ENCODE results near the gene F7.

Gene F7

DNA sequence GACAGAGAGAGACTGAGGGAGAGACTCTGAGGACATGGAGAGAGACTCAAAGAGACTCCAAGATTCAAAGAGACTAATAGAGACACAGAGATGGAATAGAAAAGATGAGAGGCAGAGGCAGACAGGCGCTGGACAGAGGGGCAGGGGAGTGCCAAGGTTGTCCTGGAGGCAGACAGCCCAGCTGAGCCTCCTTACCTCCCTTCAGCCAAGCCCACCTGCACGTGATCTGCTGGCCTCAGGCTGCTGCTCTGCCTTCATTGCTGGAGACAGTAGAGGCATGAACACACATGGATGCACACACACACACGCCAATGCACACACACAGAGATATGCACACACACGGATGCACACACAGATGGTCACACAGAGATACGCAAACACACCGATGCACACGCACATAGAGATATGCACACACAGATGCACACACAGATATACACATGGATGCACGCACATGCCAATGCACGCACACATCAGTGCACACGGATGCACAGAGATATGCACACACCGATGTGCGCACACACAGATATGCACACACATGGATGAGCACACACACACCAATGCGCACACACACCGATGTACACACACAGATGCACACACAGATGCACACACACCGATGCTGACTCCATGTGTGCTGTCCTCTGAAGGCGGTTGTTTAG is 13.7 kb downstream of the F7 start:
- Histone ChIP-seq H3K4me2 (ENCODE audit: low read depth, low read length, poor library complexity, severe bottlenecking) (no peak overlapping the region), H2AFZ (ENCODE audit: low read depth, low read length, severe bottlenecking) (no peak overlapping the region), H3K27ac (ENCODE audit: low read depth, low read length) (no peak overlapping the region), H3K9ac (ENCODE audit: low read length) (no peak overlapping the region), H3K79me2 (ENCODE audit: insufficient read depth, low read length) (no peaks in the 10 kb centered on the region), H4K20me1 (ENCODE audit: low read depth, low read length) (no peaks in the 10 kb centered on the region), H3K36me3 (ENCODE audit: low read length) (no peaks in the 10 kb centered on the region), H3K9me3 (ENCODE audit: insufficient read depth, low read length) (no peaks in the 10 kb centered on the region), H3K27me3 (ENCODE audit: low read length) (no peaks in the 10 kb centered on the region), H3K9me2 (replicated peaks; ENCODE audit: insufficient read depth, low read length) (no peaks in the 10 kb centered on the region), H3K4me3 (ENCODE audit: insufficient read depth, low read length, poor library complexity, severe bottlenecking) (no peak overlapping the region), H3F3A (ENCODE audit: insufficient read depth) (no peaks in the 10 kb centered on the region)
- no peak for TF ChIP-seq EZH2phosphoT487 (conservative IDR thresholded peaks at IDR 0.05; ENCODE audit: low read length)
- TF ChIP-seq, protein P1, sequence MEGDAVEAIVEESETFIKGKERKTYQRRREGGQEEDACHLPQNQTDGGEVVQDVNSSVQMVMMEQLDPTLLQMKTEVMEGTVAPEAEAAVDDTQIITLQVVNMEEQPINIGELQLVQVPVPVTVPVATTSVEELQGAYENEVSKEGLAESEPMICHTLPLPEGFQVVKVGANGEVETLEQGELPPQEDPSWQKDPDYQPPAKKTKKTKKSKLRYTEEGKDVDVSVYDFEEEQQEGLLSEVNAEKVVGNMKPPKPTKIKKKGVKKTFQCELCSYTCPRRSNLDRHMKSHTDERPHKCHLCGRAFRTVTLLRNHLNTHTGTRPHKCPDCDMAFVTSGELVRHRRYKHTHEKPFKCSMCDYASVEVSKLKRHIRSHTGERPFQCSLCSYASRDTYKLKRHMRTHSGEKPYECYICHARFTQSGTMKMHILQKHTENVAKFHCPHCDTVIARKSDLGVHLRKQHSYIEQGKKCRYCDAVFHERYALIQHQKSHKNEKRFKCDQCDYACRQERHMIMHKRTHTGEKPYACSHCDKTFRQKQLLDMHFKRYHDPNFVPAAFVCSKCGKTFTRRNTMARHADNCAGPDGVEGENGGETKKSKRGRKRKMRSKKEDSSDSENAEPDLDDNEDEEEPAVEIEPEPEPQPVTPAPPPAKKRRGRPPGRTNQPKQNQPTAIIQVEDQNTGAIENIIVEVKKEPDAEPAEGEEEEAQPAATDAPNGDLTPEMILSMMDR (IDR thresholded peaks at IDR 0.05; ENCODE audit: insufficient read depth, low read length, poor library complexity, severe bottlenecking), result no peak

DNA sequence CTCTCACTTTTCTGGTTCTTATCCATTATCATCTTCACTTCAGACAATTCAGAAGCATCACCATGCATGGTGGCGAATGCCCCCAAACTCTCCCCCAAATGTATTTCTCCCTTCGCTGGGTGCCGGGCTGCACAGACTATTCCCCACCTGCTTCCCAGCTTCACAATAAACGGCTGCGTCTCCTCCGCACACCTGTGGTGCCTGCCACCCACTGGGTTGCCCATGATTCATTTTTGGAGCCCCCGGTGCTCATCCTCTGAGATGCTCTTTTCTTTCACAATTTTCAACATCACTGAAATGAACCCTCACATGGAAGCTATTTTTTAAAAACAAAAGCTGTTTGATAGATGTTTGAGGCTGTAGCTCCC is 14.2 kb downstream of the F7 start:
- Histone ChIP-seq H4K20me1 (ENCODE audit: low read depth, low read length) (no peaks in the 10 kb centered on the region), H3F3A (ENCODE audit: insufficient read depth) (no peaks in the 10 kb centered on the region)

DNA sequence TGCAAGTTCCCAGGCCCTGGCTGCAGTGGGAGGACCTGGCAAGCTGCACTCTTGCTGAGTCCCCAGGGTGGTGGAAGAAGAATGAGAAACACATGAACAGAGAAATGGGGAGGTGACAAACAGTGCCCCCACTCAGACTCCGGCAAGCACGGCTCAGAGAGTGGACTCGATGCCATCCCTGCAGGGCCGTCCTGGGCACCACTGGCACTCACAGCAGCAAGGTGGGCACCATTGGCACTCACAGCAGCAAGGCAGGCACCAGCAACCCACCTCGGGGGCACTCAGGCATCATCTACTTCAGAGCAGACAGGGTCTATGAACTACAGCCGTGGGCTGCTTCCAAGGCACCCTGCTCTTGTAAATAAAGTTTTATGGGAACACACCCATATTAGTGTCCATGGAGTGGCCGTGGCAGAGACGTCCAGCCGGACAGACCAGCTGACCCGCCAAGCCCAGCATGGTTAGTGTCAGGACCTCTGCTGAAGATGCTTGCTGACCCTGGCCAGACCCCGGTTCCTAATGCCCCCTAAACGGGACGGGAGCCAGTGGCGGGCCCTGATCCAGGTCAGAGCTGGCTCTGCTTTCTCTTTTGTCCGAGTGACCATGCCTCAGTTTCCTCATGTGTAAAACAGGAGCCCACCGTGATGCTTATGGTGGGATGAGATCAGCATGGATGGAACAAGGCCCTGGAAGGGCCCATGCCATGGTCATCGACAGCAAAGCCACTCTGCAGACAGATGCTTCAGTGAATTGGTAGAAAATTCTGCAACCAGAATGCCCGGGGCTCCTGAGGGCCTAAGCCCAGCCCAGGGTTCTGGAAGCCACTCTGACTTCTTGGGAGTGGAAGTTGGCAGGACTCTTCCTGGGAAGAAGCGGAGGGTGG is 14.9 kb downstream of the F7 start:
- Histone ChIP-seq H3K9ac (ENCODE audit: low read length) (no peak overlapping the region), H4K20me1 (ENCODE audit: low read depth, low read length) (no peaks in the 10 kb centered on the region), H3F3A (ENCODE audit: insufficient read depth) (no peaks in the 10 kb centered on the region), H3K4me3 (ENCODE audit: insufficient read depth, low read length, poor library complexity, severe bottlenecking) (no peak overlapping the region), H3K27me3 (ENCODE audit: low read length) (no peaks in the 10 kb centered on the region), H3K36me3 (ENCODE audit: low read length) (no peaks in the 10 kb centered on the region), H3K9me2 (replicated peaks; ENCODE audit: insufficient read depth, low read length) (no peaks in the 10 kb centered on the region), H3K9me3 (ENCODE audit: insufficient read depth, low read length) (no peaks in the 10 kb centered on the region), H3K27ac (ENCODE audit: low read depth, low read length) (no peak overlapping the region), H2AFZ (ENCODE audit: low read depth, low read length, severe bottlenecking) (no peak overlapping the region), H3K4me2 (ENCODE audit: low read depth, low read length, poor library complexity, severe bottlenecking) (no peak overlapping the region), H3K79me2 (ENCODE audit: insufficient read depth, low read length) (no peaks in the 10 kb centered on the region)
- TF ChIP-seq, protein P1 (IDR thresholded peaks at IDR 0.05; ENCODE audit: insufficient read depth, low read length, poor library complexity, severe bottlenecking), result no peak
- no peak for TF ChIP-seq EZH2phosphoT487 (conservative IDR thresholded peaks at IDR 0.05; ENCODE audit: low read length)

More for the DNA sequence above, 14.2 kb downstream of the F7 start:
- TF ChIP-seq, protein P1 (IDR thresholded peaks at IDR 0.05; ENCODE audit: insufficient read depth, low read length, poor library complexity, severe bottlenecking), result no peak
- TF ChIP-seq EZH2phosphoT487 (conservative IDR thresholded peaks at IDR 0.05; ENCODE audit: low read length), result no peak
- Histone ChIP-seq H3K9me2 (replicated peaks; ENCODE audit: insufficient read depth, low read length) (no peaks in the 10 kb centered on the region), H3K36me3 (ENCODE audit: low read length) (no peaks in the 10 kb centered on the region), H2AFZ (ENCODE audit: low read depth, low read length, severe bottlenecking) (no peak overlapping the region), H3K27ac (ENCODE audit: low read depth, low read length) (no peak overlapping the region), H3K27me3 (ENCODE audit: low read length) (no peaks in the 10 kb centered on the region), H3K79me2 (ENCODE audit: insufficient read depth, low read length) (no peaks in the 10 kb centered on the region), H3K4me3 (ENCODE audit: insufficient read depth, low read length, poor library complexity, severe bottlenecking) (no peak overlapping the region), H3K4me2 (ENCODE audit: low read depth, low read length, poor library complexity, severe bottlenecking) (no peak overlapping the region), H3K9ac (ENCODE audit: low read length) (no peak overlapping the region), H3K9me3 (ENCODE audit: insufficient read depth, low read length) (no peaks in the 10 kb centered on the region)
